ENCODE results near the gene YES1. TPM values are rescaled to one million over a fixed set of nuclear protein-coding genes. Genes with fewer than 3 reads are reported as not detected.
"Not testable (repeated sequence)": the region's sequence is repeated elsewhere in the genome, so short reads cannot be mapped to it uniquely, and the experiment has no call there.

The YES1 gene
- total RNA-seq, 1 donor from 2014 or later, result 18.4 TPM

- Mint-ChIP-seq H3K27me3 (ENCODE audit: low read depth) (no peaks in the 10 kb centered on the region), H3K4me1 (ENCODE audit: low read depth) (peaks cover 42% of the 10 kb centered on the region), H3K9me3 (no peaks in the 10 kb centered on the region), H3K4me3 (ENCODE audit: low read depth) (no peak overlapping the region), H3K36me3 (ENCODE audit: low read depth) (peaks cover 21% of the 10 kb centered on the region), H3K27ac (no peak overlapping the region)
- intact Hi-C loops (cut with micrococcal nuclease), result no loop called here
- DNase-seq (ENCODE audit: low spot score), result no peak
Measured at GRCh38 chr18:799943-800342, 12.1 kb downstream of the YES1 start.

DNA sequence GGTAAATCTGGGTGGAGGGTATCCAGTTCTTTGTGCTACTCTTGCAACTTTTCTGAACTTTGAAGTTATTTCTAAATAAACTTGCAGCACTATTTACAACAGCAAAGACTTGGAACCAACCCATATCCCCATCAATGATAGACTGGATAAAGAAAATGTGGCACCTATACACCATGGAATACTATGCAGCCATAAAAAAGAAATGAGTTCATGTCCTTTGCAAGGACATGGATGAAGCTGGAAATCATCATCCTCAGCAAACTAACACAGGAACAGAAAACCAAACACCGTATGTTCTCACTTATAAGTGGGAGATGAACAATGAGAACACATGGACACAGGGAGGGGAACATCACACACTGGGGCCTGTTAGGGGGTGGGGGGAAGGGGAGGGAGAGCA lies 16.7 kb downstream of the YES1 start:
- intact Hi-C loops (cut with micrococcal nuclease); H3K9me3 Mint-ChIP-seq: not testable (repeated sequence)
- peaks cover 33% of the 10 kb centered on the region for H3K4me1 Mint-ChIP-seq (ENCODE audit: low read depth)

GRCh38 chr18:789397-789796 lies 22.6 kb downstream of the YES1 start:
- H3K4me1 Mint-ChIP-seq (ENCODE audit: low read depth), result peaks cover 30% of the 10 kb centered on the region
- intact Hi-C loops (cut with micrococcal nuclease), result no loop called here
- H3K4me3 Mint-ChIP-seq (ENCODE audit: low read depth), result no peak overlapping the region
- no peak overlapping the region for H3K27ac Mint-ChIP-seq
- DNase-seq (ENCODE audit: low spot score), result no peak
- H3K27me3 Mint-ChIP-seq (ENCODE audit: low read depth), result no peaks in the 10 kb centered on the region
- H3K36me3 Mint-ChIP-seq (ENCODE audit: low read depth), result peaks cover 3% of the 10 kb centered on the region
- no peaks in the 10 kb centered on the region for H3K9me3 Mint-ChIP-seq

More for the DNA sequence above, 16.7 kb downstream of the YES1 start:
- not testable (repeated sequence) for H3K4me3 Mint-ChIP-seq (ENCODE audit: low read depth); H3K27ac Mint-ChIP-seq; DNase-seq (ENCODE audit: low spot score); H3K27me3 Mint-ChIP-seq (ENCODE audit: low read depth)
- H3K36me3 Mint-ChIP-seq (ENCODE audit: low read depth), result peaks cover 14% of the 10 kb centered on the region

DNA sequence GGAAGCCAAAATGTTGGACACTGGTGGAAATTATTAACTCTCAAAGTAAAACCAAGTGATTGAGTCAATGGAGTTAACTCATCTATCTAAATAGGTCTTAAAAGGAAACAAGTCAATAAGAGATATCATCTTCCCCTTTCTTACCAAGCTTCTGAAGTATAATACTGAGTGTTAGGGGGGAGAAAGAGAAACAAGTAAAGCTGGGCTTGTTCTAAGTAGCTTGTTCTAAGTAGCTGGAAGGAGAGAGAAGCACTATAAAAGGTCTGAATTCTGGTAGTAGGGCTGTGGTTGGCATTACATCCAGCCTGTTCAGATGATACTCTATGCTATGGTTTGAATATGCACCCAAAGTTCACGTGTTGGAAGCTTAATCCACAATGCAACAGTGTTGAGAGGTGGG lies 26.8 kb downstream of the YES1 start:
- Mint-ChIP-seq H3K9me3 (no peaks in the 10 kb centered on the region), H3K4me1 (ENCODE audit: low read depth) (peaks cover 40% of the 10 kb centered on the region), H3K4me3 (ENCODE audit: low read depth) (no peak overlapping the region), H3K27ac (no peak overlapping the region), H3K36me3 (ENCODE audit: low read depth) (peaks cover 3% of the 10 kb centered on the region), H3K27me3 (ENCODE audit: low read depth) (no peaks in the 10 kb centered on the region)
- intact Hi-C loops (cut with micrococcal nuclease), result no loop called here
- DNase-seq (ENCODE audit: low spot score), result no peak

DNA sequence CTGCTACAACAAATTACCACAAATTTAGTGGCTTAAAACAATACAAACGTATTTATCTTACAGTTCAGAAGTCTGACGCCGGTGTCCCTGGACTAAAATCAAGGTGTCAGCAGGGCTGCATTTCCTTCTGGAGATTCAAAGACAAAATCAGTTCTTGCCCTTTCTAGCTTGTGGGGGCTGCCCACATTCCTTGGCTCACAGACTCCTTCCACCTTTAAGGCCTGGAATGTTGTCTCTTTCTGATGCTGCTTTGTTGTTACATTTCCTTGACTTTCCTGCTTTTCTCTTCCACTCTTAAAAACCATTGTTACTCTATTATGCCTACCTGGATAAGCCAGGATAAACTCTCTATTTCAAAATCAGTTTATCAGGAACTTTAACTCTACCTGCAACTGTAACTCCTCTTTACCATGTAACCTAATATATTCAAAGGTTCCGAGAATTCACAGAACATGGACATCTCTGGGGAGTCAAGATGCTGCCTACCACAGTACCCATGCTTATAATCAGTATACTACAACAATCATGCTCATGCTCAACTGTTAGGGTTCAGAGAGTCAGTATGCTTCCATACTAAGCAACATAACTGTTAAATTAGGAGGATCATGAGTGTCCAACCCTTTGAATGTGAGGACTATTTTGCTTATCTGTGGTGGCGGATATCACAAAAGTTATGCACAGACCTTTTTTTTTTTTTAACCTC lies 27.4 kb downstream of the YES1 start:
- intact Hi-C loops (cut with micrococcal nuclease), result no loop called here
- Mint-ChIP-seq H3K4me3 (ENCODE audit: low read depth) (no peak overlapping the region), H3K27ac (no peak overlapping the region), H3K9me3 (no peaks in the 10 kb centered on the region), H3K4me1 (ENCODE audit: low read depth) (peaks cover 40% of the 10 kb centered on the region), H3K27me3 (ENCODE audit: low read depth) (no peaks in the 10 kb centered on the region), H3K36me3 (ENCODE audit: low read depth) (peaks cover 3% of the 10 kb centered on the region)
- DNase-seq (ENCODE audit: low spot score), result no peak

GRCh38 chr18:778194-778927 lies 33.7 kb downstream of the YES1 start:
- intact Hi-C loops (cut with micrococcal nuclease), result no loop called here
- no peaks in the 10 kb centered on the region for H3K27me3 Mint-ChIP-seq (ENCODE audit: low read depth)
- H3K4me1 Mint-ChIP-seq (ENCODE audit: low read depth), result peaks cover 21% of the 10 kb centered on the region
- no peak for DNase-seq (ENCODE audit: low spot score)
- peaks cover 21% of the 10 kb centered on the region for H3K36me3 Mint-ChIP-seq (ENCODE audit: low read depth)
- H3K9me3 Mint-ChIP-seq, result no peaks in the 10 kb centered on the region
- no peak overlapping the region for H3K27ac Mint-ChIP-seq
- H3K4me3 Mint-ChIP-seq (ENCODE audit: low read depth), result no peak overlapping the region

DNA sequence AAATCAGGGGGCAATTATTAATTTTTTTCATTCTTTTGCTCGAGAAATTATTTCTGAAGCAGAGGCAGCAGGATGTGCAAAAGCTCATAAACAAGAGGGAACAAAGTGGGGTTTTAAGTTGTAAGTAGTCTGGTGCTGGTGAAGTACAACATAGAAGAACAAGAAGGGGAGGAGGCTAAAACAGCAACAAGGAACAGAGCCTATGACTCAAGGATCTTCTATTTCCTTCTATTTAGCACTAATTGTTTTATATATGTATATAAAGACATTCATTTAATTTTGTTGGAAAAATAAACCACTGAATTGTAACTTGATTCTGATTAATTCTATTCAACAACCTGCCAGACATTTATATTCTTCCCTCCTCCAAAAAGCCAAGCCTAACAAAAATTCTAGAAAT lies 35.0 kb downstream of the YES1 start:
- Mint-ChIP-seq H3K36me3 (ENCODE audit: low read depth) (peaks cover 24% of the 10 kb centered on the region), H3K4me1 (ENCODE audit: low read depth) (peaks cover 20% of the 10 kb centered on the region), H3K27ac (no peak overlapping the region), H3K27me3 (ENCODE audit: low read depth) (no peaks in the 10 kb centered on the region), H3K9me3 (no peaks in the 10 kb centered on the region), H3K4me3 (ENCODE audit: low read depth) (no peak overlapping the region)
- intact Hi-C loops (cut with micrococcal nuclease), result no loop called here
- no peak for DNase-seq (ENCODE audit: low spot score)

GRCh38 chr18:776044-776443 lies 36.0 kb downstream of the YES1 start:
- DNase-seq (ENCODE audit: low spot score); H3K4me3 Mint-ChIP-seq (ENCODE audit: low read depth); H3K27me3 Mint-ChIP-seq (ENCODE audit: low read depth); H3K9me3 Mint-ChIP-seq; H3K27ac Mint-ChIP-seq; intact Hi-C loops (cut with micrococcal nuclease): not testable (repeated sequence)
- Mint-ChIP-seq H3K36me3 (ENCODE audit: low read depth) (peaks cover 24% of the 10 kb centered on the region), H3K4me1 (ENCODE audit: low read depth) (peaks cover 14% of the 10 kb centered on the region)

DNA sequence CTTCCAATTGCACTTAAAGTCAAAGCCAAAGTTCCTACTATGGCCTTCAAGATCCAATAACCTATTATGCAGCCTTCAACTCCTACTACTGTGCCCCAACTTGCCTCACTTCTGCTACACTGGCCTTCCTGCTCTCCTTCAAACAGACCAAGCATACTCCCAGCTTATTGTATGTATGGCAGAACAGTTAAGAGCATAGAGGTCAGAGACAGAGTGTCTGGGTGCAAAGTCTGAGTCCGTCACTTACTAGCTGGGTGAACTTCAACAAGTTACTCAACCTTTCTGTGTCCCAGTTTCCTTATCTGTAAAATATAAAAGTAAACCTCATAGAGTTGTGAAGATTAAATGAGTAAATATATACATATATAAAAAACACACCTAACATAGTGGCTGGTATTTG lies 37.2 kb downstream of the YES1 start:
- H3K27me3 Mint-ChIP-seq (ENCODE audit: low read depth), result no peaks in the 10 kb centered on the region
- no peaks in the 10 kb centered on the region for H3K9me3 Mint-ChIP-seq
- no peak for DNase-seq (ENCODE audit: low spot score)
- H3K4me1 Mint-ChIP-seq (ENCODE audit: low read depth), result peaks cover 16% of the 10 kb centered on the region
- no peak overlapping the region for H3K27ac Mint-ChIP-seq
- H3K36me3 Mint-ChIP-seq (ENCODE audit: low read depth), result peaks cover 30% of the 10 kb centered on the region
- H3K4me3 Mint-ChIP-seq (ENCODE audit: low read depth), result no peak overlapping the region
- intact Hi-C loops (cut with micrococcal nuclease), result no loop called here

GRCh38 chr18:773980-774624 lies 37.9 kb downstream of the YES1 start:
- no peak for DNase-seq (ENCODE audit: low spot score)
- Mint-ChIP-seq H3K27me3 (ENCODE audit: low read depth) (no peaks in the 10 kb centered on the region), H3K27ac (no peak overlapping the region), H3K9me3 (no peaks in the 10 kb centered on the region), H3K4me1 (ENCODE audit: low read depth) (peaks cover 15% of the 10 kb centered on the region), H3K4me3 (ENCODE audit: low read depth) (no peak overlapping the region), H3K36me3 (ENCODE audit: low read depth) (peaks cover 30% of the 10 kb centered on the region)
- intact Hi-C loops (cut with micrococcal nuclease), result no loop called here

DNA sequence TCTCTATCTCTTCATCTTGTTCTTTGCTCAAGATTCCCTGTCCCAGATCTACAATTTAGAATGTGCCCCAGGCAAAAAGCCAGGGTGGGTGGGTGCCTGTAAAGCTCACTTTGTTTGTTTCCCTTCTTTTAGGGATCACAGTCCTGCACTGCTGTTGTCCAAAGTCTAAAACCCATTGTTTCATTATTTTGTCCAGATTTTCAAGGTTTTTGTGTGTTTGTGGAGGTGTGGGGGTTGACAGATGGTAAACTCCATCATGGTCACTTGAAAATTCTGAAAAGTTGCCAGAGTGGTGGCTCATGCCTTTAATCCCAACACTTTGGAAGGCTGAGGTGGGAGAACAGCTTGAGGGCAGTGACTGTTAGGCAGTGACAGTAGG lies 41.5 kb downstream of the YES1 start:
- peaks cover 11% of the 10 kb centered on the region for H3K4me1 Mint-ChIP-seq (ENCODE audit: low read depth)
- intact Hi-C loops (cut with micrococcal nuclease), result no loop called here
- no peaks in the 10 kb centered on the region for H3K9me3 Mint-ChIP-seq

DNA sequence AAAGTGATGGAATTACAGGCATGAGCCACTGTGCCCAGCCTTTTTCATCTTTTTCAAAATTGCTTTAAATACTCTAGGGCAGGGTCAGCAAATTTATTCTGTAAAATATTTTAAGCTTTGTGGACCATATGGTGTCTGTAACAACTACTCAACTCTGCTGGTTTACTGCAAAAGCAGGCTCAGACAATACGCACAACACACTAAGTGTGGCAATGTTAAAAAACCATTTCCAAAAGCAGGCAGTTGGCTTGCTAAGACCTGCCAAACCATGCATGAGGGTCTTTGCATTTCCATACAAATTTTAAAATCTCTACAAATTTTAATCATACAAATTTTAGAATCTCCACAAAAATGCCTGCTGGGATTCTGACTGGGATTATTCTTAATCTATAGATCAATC lies 44.1 kb downstream of the YES1 start:
- Mint-ChIP-seq H3K27ac (no peak overlapping the region), H3K36me3 (ENCODE audit: low read depth) (peaks cover 20% of the 10 kb centered on the region), H3K4me1 (ENCODE audit: low read depth) (peaks cover 10% of the 10 kb centered on the region), H3K27me3 (ENCODE audit: low read depth) (no peaks in the 10 kb centered on the region), H3K9me3 (no peaks in the 10 kb centered on the region), H3K4me3 (ENCODE audit: low read depth) (no peak overlapping the region)
- no peak for DNase-seq (ENCODE audit: low spot score)
- intact Hi-C loops (cut with micrococcal nuclease), result no loop called here

More for the DNA sequence above, 41.5 kb downstream of the YES1 start:
- H3K27me3 Mint-ChIP-seq (ENCODE audit: low read depth), result no peaks in the 10 kb centered on the region
- DNase-seq (ENCODE audit: low spot score), result no peak
- no peak overlapping the region for H3K4me3 Mint-ChIP-seq (ENCODE audit: low read depth)
- H3K36me3 Mint-ChIP-seq (ENCODE audit: low read depth), result peaks cover 24% of the 10 kb centered on the region
- no peak overlapping the region for H3K27ac Mint-ChIP-seq
